Transverse colon (tissue), 4 donors: ENCODE results near the gene PES1.

ENCODE experiments used
- EP300 ChIP-seq: sonication (generic); formaldehyde crosslinking; IDR thresholded peaks from one replicate; pipeline ENCODE4 v1.6.1; 2017; ENCODE audit warnings: antibody characterized with exemption, low read depth
- POLR2A ChIP-seq: fragments of 450-650 bp; IDR thresholded peaks from one replicate; pipeline ENCODE4 v1.6.1; 2016; ENCODE audit warnings: antibody characterized with exemption, mild to moderate bottlenecking, moderate library complexity
- POLR2AphosphoS5 ChIP-seq, 3 donors: sonication (generic); formaldehyde crosslinking; IDR thresholded peaks; one replicate each; pipeline ENCODE4 v1.6.1; 2016; ENCODE audit warnings: antibody characterized with exemption in 3 of 3
- TF ChIP-seq, protein P1 (sequence below), 5 experiments: fragments of 200-600 bp in 3 of 5; fragments of 450-650 bp in 2 of 5; sonication (generic) in 3 of 5; IDR thresholded peaks; 1 replicate in 2 of 5; 2 replicates in 3 of 5; pipeline ENCODE4 v1.5.1; 2016 to 2017; ENCODE audit warnings: antibody characterized with exemption in 5 of 5, inconsistent platforms in 3 of 5, mild to moderate bottlenecking in 2 of 5, moderate library complexity in 1 of 5

- TF ChIP-seq, protein P1, sequence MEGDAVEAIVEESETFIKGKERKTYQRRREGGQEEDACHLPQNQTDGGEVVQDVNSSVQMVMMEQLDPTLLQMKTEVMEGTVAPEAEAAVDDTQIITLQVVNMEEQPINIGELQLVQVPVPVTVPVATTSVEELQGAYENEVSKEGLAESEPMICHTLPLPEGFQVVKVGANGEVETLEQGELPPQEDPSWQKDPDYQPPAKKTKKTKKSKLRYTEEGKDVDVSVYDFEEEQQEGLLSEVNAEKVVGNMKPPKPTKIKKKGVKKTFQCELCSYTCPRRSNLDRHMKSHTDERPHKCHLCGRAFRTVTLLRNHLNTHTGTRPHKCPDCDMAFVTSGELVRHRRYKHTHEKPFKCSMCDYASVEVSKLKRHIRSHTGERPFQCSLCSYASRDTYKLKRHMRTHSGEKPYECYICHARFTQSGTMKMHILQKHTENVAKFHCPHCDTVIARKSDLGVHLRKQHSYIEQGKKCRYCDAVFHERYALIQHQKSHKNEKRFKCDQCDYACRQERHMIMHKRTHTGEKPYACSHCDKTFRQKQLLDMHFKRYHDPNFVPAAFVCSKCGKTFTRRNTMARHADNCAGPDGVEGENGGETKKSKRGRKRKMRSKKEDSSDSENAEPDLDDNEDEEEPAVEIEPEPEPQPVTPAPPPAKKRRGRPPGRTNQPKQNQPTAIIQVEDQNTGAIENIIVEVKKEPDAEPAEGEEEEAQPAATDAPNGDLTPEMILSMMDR (IDR thresholded peaks at IDR 0.05): no peak
- TF ChIP-seq POLR2AphosphoS5 (IDR thresholded peaks at IDR 0.05) (no peak), POLR2A (no peak), EP300 (no peak)
Observed at GRCh38 chr22:30614879-30615278, 23.2 kb upstream of the PES1 start.
